H54 (cell line): Measurements from ENCODE around the gene IL13RA1.
A peak's percentile ranks its signal among the peaks of the same experiment; 100 is the strongest.
"Not testable (repeated sequence)": the region's sequence is repeated elsewhere in the genome, so short reads cannot be mapped to it uniquely, and the experiment has no call there.

ENCODE experiments used
- DNase-seq: peaks from one replicate; pipeline ENCODE4 v3.0.0; 2011; ENCODE audit warnings: low spot score, mixed read lengths; ENCODE audit not compliant: insufficient read length
- FAIRE-seq: peaks from 3 replicates; lab custom pipeline; 2011; peaks lifted over from hg19 to GRCh38; lab: Jason Lieb, UNC
- POLR2A ChIP-seq: IDR thresholded peaks from 2 replicates; pipeline ENCODE4 v1.6.1; 2011; ENCODE audit warnings: low read depth, mild to moderate bottlenecking, low read length

IL13RA1 gene

DNA sequence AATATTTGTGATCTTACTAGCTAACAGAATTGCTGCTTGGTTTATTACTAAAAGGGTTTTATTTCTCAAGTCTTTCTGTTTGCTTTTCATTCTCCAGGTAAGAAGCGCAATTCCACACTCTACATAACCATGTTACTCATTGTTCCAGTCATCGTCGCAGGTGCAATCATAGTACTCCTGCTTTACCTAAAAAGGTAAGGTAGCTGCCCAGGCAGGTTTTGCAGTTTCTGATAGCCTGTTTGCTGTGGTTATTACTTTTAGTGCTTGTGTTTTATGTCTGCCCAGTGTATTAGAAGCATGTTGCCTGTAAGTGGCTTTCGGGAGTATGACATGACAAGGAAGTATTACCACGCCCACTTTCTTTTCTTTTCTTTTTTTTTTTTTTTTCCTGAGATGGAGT lies 46.4 kb downstream of the IL13RA1 start:
- DNase-seq, result no peak
- TF ChIP-seq POLR2A, result no peak
- FAIRE-seq, result no peak

DNA sequence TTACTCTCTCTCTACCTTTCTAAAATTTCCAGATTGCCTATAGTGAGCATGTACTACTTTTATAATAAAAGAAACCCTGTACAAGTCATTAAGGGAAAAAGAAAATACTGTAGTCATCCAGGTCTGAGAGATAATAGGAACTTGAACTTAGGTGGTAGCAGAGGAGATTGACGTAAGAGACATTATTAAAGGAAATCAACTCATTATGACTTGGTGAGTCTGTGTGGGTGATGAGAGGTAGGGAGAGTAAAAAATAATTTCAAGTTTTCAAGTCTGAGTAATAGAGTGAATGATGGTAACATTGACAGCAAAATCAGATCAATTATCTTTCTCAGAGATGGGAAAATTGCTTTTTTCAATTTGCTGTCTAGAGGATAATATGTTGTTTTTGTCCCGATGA lies 52.2 kb downstream of the IL13RA1 start:
- DNase-seq (no peak), FAIRE-seq (no peak)
- no peak for TF ChIP-seq POLR2A

DNA sequence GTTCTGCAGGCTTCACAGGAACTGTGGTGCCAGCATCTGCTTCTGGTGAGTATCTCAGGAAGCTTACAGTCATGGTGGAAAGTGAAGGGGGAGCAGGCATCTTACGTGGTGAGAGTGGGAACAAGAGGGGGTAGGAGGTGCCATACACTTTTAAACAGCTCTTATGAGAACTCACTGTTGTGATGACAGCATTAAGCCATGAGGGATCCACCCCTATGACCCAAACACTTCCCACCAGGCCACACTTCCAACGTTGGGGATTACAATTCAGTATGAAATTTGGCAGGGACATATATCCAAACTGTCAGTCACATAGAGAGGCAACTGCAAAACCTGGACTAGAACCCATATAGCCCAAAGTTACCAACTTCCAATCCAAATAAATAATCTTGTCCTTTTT lies 53.1 kb downstream of the IL13RA1 start:
- no peak for FAIRE-seq
- DNase-seq, result no peak
- no peak for TF ChIP-seq POLR2A

DNA sequence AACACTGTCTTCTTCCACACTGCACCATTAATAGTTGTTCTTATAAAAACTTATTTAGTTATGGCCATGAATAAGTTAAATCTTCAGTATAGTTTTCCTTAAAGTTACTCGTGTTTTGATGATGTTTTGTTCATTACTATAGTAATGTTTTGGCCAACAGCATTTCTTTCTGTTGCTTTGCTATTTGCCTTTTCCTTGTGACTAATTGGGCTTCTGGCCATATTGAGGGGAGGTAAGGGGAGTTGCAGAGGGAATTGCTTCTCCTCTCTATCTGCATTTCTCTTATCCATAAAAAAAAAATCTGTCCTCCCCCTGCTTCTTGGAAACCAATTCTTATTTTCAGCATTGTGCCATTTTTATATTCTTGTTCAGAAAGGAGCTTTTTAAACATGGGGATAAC lies 53.5 kb downstream of the IL13RA1 start:
- FAIRE-seq (no peak), DNase-seq (no peak)
- no peak for TF ChIP-seq POLR2A

DNA sequence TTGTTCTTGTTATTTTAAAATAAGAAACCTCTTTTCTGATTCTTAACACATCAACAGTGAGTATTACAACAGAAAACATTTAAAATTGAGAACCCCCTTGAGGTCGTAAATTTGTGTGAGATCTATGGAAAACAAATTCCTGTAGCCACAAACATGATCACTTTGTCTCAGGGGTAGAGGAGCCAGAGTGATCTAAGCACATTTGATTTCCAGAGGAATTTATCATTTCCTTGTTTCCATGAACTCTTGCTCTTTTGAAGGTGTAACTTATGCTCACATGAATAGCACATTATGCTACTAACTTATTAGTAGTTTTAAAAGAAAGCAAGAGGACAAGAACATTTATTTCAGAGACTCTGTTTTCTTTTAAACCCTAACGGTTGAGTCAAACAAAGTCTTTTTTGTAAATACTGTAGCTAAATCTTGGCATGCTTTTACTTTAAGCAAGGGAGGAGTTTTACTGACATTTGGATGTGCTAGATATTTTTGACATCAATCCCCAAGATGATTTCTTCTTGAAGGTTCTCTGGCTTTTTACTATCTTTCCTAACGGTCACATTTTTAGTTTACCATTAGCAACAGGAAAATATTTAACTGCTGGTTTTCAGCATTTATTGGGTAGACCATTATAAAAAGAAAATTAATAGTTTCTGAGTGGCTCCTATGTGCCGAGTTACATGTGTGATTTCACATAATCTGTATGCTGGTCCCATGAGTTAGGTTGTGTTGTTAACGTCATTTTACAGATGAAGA lies 68.3 kb downstream of the IL13RA1 start:
- TF ChIP-seq POLR2A, result no peak
- FAIRE-seq (no peak), DNase-seq (no peak)

DNA sequence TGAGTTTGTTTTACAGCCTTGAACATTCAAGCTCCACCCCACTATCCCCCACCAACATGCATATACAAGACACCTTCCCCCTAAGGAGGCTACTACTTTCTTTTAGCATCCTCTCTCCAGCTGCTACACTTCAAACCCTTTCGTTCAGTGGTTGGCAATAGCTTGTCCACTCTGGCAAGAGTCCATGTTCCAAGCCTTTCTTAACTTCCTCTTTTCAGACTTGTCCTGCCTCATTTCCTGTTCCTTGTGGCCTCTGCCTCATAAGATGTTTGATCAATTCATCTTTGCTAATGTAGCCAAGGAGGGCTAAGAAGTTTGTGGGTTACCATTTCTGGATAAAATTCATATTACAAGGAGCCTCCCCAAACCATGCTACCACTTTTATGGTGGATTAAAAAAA lies 75.5 kb downstream of the IL13RA1 start:
- no peak for TF ChIP-seq POLR2A
- FAIRE-seq (no peak), DNase-seq (no peak)

DNA sequence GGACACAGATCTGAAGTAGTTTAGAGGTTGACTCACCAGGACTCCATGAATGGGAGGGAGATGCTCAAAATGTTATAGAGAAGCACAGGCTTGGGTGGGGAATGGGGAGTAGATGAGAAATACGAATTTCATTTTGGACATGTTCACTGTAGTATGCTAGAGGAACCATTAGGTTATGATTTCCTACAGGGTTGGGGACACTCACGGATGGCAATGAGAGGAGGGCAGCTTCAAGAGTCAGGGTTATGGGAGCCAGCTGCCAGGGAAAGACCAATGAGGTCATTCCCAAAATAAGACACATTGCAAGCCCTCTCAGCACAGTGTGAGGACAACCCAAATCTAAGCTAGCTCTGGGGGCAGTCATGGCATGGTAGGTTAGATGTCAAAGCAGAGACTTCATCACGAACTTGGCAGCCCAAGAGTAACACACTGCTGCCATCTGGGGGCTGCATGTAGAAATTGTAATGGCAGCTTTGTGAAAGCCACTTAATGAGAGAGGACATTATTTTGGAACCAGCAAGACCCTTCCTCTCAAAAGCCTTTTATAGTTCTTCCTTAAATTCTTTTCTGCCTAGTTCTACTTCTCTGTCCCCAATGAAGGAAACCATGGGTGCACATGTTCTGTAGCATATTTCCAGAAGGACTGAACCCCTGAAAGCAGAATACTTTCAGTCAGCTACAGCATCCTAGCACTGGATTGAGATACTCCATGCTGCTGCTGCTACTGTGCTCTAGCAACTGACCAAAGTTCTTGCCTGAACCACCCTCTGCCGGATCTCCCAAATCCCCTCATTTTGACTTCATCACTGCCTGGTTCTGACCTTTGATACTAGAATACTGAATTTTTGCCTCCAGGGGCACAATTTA lies 80.0 kb downstream of the IL13RA1 start:
- FAIRE-seq (peak; percentile 68), DNase-seq (no peak)
- TF ChIP-seq POLR2A, result no peak

DNA sequence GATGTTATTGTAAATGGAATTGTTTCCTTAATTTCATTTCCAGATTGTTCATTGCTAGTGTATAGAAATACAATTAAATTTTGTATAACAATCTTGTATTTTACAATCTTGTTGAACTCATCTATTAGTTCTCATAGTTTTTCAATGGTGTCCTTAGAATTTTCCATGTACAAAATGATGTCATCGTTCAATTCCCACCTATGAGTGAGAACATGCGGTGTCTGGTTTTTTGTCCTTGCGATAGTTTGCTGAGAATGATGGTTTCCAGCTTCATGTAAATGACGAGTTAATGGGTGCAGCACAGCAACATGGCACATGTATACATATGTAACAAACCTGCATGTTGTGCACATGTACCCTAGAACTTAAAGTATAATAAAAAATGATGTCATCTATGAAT lies 89.9 kb downstream of the IL13RA1 start:
- not testable (repeated sequence) for DNase-seq, FAIRE-seq

DNA sequence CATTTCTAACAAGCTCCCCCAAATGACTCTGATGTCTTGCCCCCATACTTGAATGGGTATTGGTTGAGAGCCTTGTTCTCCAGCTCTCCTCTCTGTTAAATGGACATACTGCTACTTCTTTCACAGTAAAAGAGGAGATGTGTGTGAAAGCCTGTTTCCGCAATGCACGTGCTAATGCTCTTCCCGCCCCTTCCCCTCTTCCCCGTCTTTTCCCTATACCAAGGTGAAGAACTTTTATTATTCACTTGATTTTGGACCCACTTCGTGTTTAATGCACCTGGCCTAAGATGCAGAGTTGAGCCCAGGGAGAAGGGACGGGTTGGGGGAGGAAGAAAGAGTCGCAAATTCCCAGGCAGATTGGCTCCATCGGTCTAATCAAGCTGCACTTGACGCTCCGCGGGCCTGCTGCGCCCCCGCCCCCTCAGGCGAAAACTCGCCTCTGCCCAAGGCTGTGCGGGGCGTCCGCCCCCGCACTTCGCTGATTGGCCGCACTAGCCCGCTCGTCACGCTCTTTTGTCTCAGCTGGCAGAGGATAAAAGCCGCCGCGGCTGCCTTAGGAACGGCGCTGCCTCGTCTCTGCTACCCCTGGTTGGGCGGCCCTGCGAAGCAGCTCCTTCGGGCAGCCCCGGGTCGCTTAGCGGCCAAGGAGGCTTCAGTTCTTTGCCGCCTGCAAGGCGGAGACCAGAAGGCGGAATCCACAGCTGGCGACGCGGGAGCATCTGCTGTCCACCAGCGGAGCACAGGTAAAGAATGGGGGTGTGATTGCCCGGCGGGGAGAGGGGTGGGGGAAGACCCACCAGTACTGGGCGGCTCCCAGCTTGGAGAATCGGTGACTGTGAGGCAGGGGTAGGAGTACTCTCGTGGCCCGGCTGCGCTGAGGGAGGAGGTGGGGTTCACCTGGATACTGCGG lies 96.1 kb downstream of the IL13RA1 start, which contains the start of gene ZCCHC12:
Gene ZCCHC12, plus strand, starts transcription at position 562 of the 910 bp plus-strand sequence. CDS start 1,421 bp downstream, outside the sequence.
- no peak for TF ChIP-seq POLR2A
- no peak for FAIRE-seq

DNA sequence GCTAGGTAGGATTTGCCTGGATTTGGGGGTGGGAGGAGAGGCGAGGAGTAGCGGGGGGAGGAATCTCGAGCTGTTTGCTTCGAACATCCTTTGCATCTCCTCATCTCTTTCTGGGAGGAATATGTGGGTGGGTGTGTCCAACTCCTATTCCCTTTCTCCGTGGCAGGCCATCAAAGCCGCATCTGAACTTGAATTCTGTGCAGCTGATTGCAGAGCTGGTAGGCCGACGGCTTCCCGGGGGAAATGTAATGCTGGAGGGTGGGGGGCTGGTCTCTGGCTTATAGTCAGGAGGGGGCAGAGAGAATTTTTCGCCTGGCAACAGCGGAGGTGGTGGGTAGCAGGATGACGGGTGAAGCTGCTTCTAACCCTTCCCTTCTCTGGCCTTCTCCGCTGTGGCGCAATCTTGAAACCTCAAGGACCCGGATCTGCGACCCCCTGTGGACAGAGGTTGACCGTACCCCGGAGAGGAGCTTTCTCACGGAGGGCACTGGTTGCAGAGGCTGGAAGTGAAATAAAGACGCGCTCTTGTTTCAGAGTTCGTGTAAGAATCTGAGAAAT lies 96.8 kb downstream of the IL13RA1 start:
- TF ChIP-seq POLR2A, result no peak
- DNase-seq (no peak), FAIRE-seq (no peak)

More for the DNA sequence above, 96.1 kb downstream of the IL13RA1 start, which contains the start of gene ZCCHC12:
- peak; percentile 18 for DNase-seq

DNA sequence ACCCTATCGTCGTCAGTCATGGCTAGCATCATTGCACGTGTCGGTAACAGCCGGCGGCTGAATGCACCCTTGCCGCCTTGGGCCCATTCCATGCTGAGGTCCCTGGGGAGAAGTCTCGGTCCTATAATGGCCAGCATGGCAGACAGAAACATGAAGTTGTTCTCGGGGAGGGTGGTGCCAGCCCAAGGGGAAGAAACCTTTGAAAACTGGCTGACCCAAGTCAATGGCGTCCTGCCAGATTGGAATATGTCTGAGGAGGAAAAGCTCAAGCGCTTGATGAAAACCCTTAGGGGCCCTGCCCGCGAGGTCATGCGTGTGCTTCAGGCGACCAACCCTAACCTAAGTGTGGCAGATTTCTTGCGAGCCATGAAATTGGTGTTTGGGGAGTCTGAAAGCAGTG lies 97.8 kb downstream of the IL13RA1 start:
- DNase-seq (no peak), FAIRE-seq (no peak)
- no peak for TF ChIP-seq POLR2A

DNA sequence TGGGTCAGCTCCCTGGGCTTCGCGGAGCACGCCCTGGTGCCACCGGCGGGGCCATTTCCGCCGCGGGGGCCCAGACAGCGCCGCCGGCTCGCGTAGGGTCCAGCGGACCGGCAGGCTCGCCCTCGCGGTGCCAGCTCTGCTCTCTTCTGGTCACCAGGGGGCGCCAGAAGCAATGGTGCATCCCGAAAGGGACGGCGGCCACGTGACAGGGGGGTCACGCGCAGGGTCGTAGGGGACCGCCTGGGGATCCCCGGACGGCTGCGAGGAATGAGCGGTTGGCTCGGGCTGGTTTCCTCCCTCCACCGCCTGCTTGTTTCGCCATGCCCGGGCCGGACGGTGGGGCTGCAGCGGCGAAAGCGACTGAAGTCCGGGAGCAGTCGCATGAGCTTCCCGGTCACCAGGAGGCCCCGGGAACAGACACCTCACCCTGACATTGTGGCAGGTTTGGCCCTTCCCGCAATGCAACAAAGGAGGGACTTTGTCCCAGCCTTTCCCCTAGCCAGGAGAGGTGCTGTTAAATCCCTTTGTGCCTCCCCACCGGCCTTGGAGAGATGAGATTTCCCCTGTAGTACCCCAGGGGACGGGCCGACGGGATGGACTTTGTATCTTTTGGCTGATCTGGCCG lies 112.0 kb downstream of the IL13RA1 start:
- TF ChIP-seq POLR2A, result 0 out of 2 replicates have a peak, but pooled peaks have one; percentile 17
- FAIRE-seq, result no peak
- DNase-seq, result peak; percentile 59
